KMS-11 (cell line): ENCODE measurements around the gene ALKAL2.

Experiments used
- H2AFZ ChIP-seq: fragments of 200-600 bp; sonication (generic); 2 replicates; pipeline ENCODE4 v1.6.1; 2016; ENCODE audit warnings: antibody characterized with exemption, mixed run types, low read depth
- H3K27ac ChIP-seq: fragments of 200-600 bp; sonication (generic); 2 replicates; pipeline ENCODE4 v1.6.1; 2016; ENCODE audit warnings: mild to moderate bottlenecking, mixed run types
- H3K27me3 ChIP-seq: fragments of 200-600 bp; sonication (generic); 2 replicates; pipeline ENCODE4 v1.6.1; 2017; ENCODE audit warnings: mild to moderate bottlenecking, low read depth, mixed run types, moderate library complexity; ENCODE audit not compliant: insufficient read depth
- H3K36me3 ChIP-seq: fragments of 200-600 bp; sonication (generic); 2 replicates; pipeline ENCODE4 v1.6.1; 2017; ENCODE audit warnings: mild to moderate bottlenecking, mixed run types; ENCODE audit not compliant: insufficient read depth
- H3K4me1 ChIP-seq: fragments of 200-600 bp; sonication (generic); 2 replicates; pipeline ENCODE4 v1.6.1; 2016; ENCODE audit warnings: mild to moderate bottlenecking, low read depth, mixed run types; ENCODE audit not compliant: poor library complexity, severe bottlenecking
- H3K4me2 ChIP-seq: fragments of 200-600 bp; sonication (generic); 2 replicates; pipeline ENCODE4 v1.7.0; 2016; ENCODE audit warnings: mild to moderate bottlenecking, mixed run types
- H3K4me3 ChIP-seq: fragments of 200-600 bp; sonication (generic); IDR thresholded peaks from 2 replicates; pipeline ENCODE4 v1.6.1; 2017; ENCODE audit warnings: low read depth, low read length, mixed read lengths; ENCODE audit not compliant: insufficient read depth
- H3K79me2 ChIP-seq: fragments of 200-600 bp; sonication (generic); 2 replicates; pipeline ENCODE4 v1.6.1; 2016; ENCODE audit warnings: low read depth, mixed run types; ENCODE audit not compliant: insufficient read depth
- H3K9ac ChIP-seq: fragments of 200-600 bp; sonication (generic); 2 replicates; pipeline ENCODE4 v1.6.1; 2016; ENCODE audit warnings: mild to moderate bottlenecking, mixed run types
- H4K20me1 ChIP-seq: fragments of 200-600 bp; sonication (generic); 2 replicates; pipeline ENCODE4 v1.6.1; 2016; ENCODE audit warnings: mild to moderate bottlenecking, mixed run types; ENCODE audit not compliant: insufficient read depth
- CTCF ChIP-seq: fragments of 200-600 bp; sonication (generic); conservative IDR thresholded peaks from 2 replicates; pipeline ENCODE4 v1.6.1; 2017; ENCODE audit warnings: low read depth, mild to moderate bottlenecking, antibody characterized with exemption, low read length, moderate library complexity, mixed read lengths

ALKAL2 gene

GRCh38 chr2:263022-263738 lies 24.7 kb downstream of the ALKAL2 start:
- H3K4me3 ChIP-seq: no peak overlapping the region
- no peak overlapping the region for H3K27ac ChIP-seq
- H3K27me3 ChIP-seq: no peaks in the 10 kb centered on the region
- peaks cover 34% of the 10 kb centered on the region for H3K79me2 ChIP-seq
- 0 out of 2 replicates have a peak, but pooled peaks cover 2% of the 10 kb centered on the region for H4K20me1 ChIP-seq
- no peak overlapping the region for H2AFZ ChIP-seq
- no peaks in the 10 kb centered on the region for H3K36me3 ChIP-seq
- no peak overlapping the region for H3K9ac ChIP-seq
- H3K4me2 ChIP-seq: no peak overlapping the region
- TF ChIP-seq CTCF: no peak
- peaks cover 18% of the 10 kb centered on the region for H3K4me1 ChIP-seq

DNA sequence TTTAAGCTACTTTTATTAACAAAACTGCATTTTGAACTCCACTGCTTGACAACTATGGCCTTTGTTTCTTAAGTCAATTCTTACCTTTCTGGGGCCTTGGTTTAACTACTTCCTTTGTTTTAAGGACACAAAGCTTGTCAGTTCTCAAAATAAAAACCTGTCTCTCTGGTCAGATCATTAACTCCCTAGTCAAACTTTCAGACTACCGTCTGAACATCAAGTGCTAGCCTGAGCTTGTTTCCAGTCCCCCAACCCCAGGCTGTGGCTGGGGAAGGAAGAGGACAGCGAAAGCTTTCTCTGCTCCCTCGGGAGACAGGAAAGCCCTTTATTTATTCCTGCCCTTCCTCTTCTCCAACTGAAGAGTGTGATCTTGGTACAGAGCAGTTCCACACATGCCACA lies 25.8 kb downstream of the ALKAL2 start:
- no peak overlapping the region for H3K4me2 ChIP-seq

DNA sequence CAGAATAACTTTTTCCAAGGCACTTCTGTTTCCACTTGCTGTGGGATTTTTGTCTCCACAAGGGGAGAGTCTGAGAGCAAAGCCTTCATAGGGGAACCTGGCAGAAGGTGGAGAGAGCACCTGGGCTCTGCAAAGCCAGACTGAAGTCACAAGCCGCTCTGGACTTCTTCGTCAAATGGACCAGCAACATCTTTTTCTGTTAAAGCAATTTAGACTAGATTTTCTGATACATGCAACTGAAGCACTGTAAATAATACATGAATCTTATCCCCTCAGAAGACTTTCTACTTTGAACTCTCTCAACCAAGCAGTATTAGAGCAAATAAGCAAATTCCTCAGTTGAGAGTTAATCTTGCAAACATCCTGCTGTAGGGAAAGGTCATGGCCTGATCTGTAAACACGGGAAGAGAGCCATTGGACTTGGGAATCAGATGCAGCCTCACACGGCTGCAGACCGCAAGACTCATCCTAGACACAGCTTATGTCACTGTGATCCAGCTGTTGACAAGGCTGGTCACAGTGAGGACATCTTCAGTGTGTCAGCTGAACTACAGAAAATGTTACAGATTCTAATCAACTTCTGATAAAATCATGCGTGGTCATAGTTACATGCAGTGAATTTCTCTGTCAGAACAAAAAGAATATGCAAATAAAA lies 27.3 kb downstream of the ALKAL2 start:
- H3K27me3 ChIP-seq: no peaks in the 10 kb centered on the region
- H3K4me2 ChIP-seq: no peak overlapping the region
- H3K4me3 ChIP-seq: no peak overlapping the region

More for the DNA sequence above, 25.8 kb downstream of the ALKAL2 start:
- H3K4me3 ChIP-seq: no peak overlapping the region
- H3K36me3 ChIP-seq: no peaks in the 10 kb centered on the region
- H3K9ac ChIP-seq: no peak overlapping the region
- peaks cover 11% of the 10 kb centered on the region for H3K4me1 ChIP-seq
- H2AFZ ChIP-seq: no peak overlapping the region
- peaks cover 24% of the 10 kb centered on the region for H3K79me2 ChIP-seq
- TF ChIP-seq CTCF: no peak
- H4K20me1 ChIP-seq: no peaks in the 10 kb centered on the region
- H3K27me3 ChIP-seq: no peaks in the 10 kb centered on the region
- no peak overlapping the region for H3K27ac ChIP-seq

DNA sequence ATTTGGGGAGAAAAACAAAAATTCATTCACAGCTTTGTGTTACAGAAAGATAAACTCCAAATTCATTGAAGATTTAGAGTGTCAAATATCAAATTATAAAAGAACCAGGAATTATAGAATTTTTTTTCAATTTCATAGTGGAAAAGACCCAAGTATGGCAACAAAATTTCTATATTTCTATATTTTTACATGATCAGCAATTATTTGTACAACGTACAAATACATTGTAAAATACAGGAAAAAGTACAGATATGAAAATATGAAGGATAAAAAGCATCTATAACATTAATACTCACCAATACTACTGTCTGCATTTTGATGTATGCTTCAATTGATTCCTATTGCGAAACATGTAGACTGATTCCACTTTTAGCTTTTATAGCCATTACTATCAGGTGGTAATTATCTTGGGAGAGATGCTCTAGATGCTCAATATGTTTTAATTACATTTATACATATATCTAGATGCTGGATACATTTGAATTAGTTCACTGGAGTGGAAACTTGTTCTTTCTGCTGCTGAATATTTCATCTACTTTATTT lies 28.0 kb downstream of the ALKAL2 start:
- H3K27me3 ChIP-seq: no peaks in the 10 kb centered on the region
- no peak overlapping the region for H2AFZ ChIP-seq
- no peak overlapping the region for H3K9ac ChIP-seq
- no peak overlapping the region for H3K4me3 ChIP-seq
- no peaks in the 10 kb centered on the region for H3K36me3 ChIP-seq
- H3K4me2 ChIP-seq: no peak overlapping the region
- no peaks in the 10 kb centered on the region for H3K4me1 ChIP-seq
- H4K20me1 ChIP-seq: no peaks in the 10 kb centered on the region
- H3K27ac ChIP-seq: no peak overlapping the region
- H3K79me2 ChIP-seq: peaks cover 1% of the 10 kb centered on the region; the same call in 1 of the 2 replicates
- TF ChIP-seq CTCF: no peak

More for the DNA sequence above, 27.3 kb downstream of the ALKAL2 start:
- Histone ChIP-seq H3K27ac (no peak overlapping the region), H2AFZ (no peak overlapping the region), H3K79me2 (peaks cover 9% of the 10 kb centered on the region), H3K9ac (no peak overlapping the region), H4K20me1 (no peaks in the 10 kb centered on the region), H3K36me3 (no peaks in the 10 kb centered on the region), H3K4me1 (peaks cover under 1% of the 10 kb centered on the region)
- no peak for TF ChIP-seq CTCF
